Putamen (tissue), 1 donor: ENCODE measurements around the gene MYRIP.

ENCODE experiments used
- DNase-seq: peaks from one replicate; pipeline ENCODE4 v3.0.0-alpha.2; 2016; ENCODE audit warnings: low spot score

The MYRIP gene

GRCh38 chr3:40290396-40290795 is 481.0 kb downstream of the MYRIP start:
- DNase-seq, result no peak

- no peak for DNase-seq
Observed at GRCh38 chr3:40291471-40291870, 482.1 kb downstream of the MYRIP start.

GRCh38 chr3:40292637-40293349 is 483.4 kb downstream of the MYRIP start:
- DNase-seq, result peak; percentile 79

GRCh38 chr3:40294434-40294833 is 485.0 kb downstream of the MYRIP start:
- no peak for DNase-seq

GRCh38 chr3:40298075-40298474 is 488.7 kb downstream of the MYRIP start:
- no peak for DNase-seq

GRCh38 chr3:40299130-40299720 is 489.8 kb downstream of the MYRIP start:
- no peak for DNase-seq

- DNase-seq, result no peak
Observed at GRCh38 chr3:40299721-40300335, 490.4 kb downstream of the MYRIP start.

- DNase-seq, result no peak
Observed at GRCh38 chr3:40302784-40303183, 493.4 kb downstream of the MYRIP start.

- DNase-seq, result no peak
Observed at GRCh38 chr3:40304352-40304751, 494.9 kb downstream of the MYRIP start.

GRCh38 chr3:40306336-40306735 is 496.9 kb downstream of the MYRIP start:
- DNase-seq, result no peak

- DNase-seq, result no peak
Observed at GRCh38 chr3:40307176-40307575, 497.8 kb downstream of the MYRIP start.

- DNase-seq, result no peak
Observed at GRCh38 chr3:40308725-40309417, 499.5 kb downstream of the MYRIP start.

GRCh38 chr3:40309418-40309924 is 500.1 kb downstream of the MYRIP start, which contains the start of gene EIF1B:
EIF1B (plus strand) TSS chr3:40309707; CDS start chr3:40309942, 235 bp downstream.
- DNase-seq, result peak; percentile 98
